ENCODE measurements around the gene CORO1C.

The CORO1C gene

DNA sequence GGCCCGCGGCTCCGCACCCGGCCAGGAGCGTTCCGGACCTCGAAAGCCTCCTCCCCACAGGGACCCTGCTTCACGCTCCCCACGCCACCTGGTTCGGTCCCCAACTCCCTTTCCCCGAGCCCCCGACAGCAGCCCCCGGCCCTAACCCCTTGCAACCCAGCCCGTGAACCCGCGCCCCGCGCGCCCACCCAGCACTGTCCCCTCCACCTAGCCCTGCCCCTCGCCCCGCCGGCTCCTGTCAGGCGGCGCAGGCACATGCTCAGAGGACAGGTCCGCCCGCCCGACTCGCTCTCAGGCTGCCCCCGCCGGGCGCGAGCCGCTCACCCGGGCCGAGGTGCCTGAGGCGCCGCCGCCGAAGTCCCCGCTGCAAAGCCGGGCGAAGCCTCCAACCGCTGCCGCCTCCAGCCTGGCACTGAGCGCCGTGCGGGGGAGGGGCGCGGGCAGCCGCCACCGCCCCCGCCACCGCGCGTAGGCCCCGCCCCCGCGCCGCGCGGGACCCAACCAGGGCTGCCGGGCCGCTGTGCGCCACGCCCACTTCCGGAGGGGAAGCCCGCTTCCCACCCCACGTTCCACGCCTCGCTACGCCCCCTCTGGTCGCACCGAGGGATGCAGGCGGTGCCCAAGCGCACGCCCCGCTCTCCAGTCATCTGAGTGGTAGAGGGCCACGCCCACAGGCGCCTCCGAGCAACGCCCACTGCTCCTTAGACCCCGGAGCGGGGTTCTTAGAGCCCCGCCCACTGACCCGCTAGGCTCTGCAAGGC is at the start of gene CORO1C:
CORO1C (minus strand) TSS at position 414 of the 761 bp plus-strand sequence. CDS start 30,200 bp downstream, outside the sequence.
- H3K4me3 ChIP-seq (ENCODE audit: low read depth, low read length), result peak within 1 kb of the TSS; percentile 84
- TF ChIP-seq, protein P1, sequence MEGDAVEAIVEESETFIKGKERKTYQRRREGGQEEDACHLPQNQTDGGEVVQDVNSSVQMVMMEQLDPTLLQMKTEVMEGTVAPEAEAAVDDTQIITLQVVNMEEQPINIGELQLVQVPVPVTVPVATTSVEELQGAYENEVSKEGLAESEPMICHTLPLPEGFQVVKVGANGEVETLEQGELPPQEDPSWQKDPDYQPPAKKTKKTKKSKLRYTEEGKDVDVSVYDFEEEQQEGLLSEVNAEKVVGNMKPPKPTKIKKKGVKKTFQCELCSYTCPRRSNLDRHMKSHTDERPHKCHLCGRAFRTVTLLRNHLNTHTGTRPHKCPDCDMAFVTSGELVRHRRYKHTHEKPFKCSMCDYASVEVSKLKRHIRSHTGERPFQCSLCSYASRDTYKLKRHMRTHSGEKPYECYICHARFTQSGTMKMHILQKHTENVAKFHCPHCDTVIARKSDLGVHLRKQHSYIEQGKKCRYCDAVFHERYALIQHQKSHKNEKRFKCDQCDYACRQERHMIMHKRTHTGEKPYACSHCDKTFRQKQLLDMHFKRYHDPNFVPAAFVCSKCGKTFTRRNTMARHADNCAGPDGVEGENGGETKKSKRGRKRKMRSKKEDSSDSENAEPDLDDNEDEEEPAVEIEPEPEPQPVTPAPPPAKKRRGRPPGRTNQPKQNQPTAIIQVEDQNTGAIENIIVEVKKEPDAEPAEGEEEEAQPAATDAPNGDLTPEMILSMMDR (IDR thresholded peaks at IDR 0.05; ENCODE audit: low read depth, low read length, missing control alignments), result peak; percentile 82
- DNase-seq (ENCODE audit: low read depth), result peak; percentile 82

DNA sequence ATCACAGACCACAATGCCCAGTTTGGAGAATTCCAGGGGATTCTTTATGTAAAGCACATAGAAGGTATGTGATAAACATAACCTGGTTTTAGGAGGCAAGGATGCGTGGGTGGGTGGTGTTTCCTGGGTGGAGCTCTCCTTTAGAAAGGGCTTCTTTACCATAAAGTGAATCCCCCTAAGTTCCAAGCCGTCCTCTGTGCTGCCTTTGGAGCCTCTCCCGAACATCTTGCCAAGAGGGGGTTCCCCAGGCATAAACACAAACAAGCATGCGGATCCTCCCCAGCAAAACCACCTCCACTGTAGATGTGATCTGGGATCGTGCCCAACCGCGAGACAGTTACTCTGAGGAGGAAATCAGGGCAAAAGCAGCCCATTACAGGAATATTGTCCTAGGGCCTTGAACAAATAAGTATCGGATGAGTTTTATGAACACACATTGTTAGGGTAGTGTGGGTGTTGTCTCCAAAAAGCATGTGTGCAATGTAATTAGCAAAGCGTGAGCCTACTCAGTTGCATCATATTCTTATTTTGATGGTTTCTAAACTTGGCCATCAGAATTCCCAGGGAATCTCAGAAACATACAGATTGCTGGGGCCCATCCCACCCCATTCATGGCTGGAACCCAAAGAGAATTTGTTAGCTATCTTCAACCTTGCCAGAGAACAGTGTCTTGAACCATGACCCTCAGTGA is 48.8 kb upstream of the CORO1C start:
- TF ChIP-seq, protein P1 (IDR thresholded peaks at IDR 0.05; ENCODE audit: low read depth, low read length, missing control alignments), result no peak
- no peak for DNase-seq (ENCODE audit: low read depth)
- no peak overlapping the region for H3K4me3 ChIP-seq (ENCODE audit: low read depth, low read length)

DNA sequence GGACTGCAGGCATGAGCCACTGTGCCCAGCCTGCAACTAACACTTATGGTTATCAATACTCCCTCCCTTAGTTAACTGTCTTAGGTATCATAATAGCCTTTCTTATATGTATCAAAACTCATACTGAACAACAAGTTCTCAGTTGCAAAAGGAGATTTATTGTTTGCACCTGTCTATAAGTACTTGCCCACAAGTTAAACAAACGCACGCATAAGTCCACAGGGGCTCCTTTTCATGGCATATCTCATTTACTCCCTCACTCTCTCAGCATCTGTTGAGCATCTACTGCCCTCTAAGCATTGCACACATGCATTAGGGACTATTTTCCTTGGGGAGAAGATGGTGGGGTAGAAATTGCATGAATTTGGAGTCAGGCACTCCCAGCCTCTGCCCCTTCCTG is 46.7 kb upstream of the CORO1C start:
- no peak overlapping the region for H3K4me3 ChIP-seq (ENCODE audit: low read depth, low read length)
- TF ChIP-seq, protein P1 (IDR thresholded peaks at IDR 0.05; ENCODE audit: low read depth, low read length, missing control alignments), result no peak
- no peak for DNase-seq (ENCODE audit: low read depth)

DNA sequence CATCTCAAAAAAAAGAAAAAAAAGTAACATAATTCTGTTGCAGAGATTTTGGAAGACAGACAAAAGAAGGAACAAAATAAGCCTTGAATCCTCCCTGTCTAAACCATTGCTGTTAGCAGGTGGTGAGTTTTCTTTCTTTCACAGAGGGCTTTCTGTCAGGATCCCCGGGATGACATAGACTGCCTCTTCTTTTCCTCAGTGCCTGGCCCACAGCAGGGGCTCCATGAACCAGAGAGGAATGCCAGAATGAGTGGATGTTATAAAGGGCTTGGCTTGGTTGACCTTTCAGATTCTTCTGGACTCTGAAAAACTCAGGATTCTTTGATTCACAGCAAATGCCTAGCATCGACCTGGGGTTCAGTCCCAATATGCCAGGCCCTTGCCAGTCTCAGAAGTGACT is 45.8 kb upstream of the CORO1C start:
- no peak overlapping the region for H3K4me3 ChIP-seq (ENCODE audit: low read depth, low read length)
- TF ChIP-seq, protein P1 (IDR thresholded peaks at IDR 0.05; ENCODE audit: low read depth, low read length, missing control alignments), result no peak
- DNase-seq (ENCODE audit: low read depth), result no peak

DNA sequence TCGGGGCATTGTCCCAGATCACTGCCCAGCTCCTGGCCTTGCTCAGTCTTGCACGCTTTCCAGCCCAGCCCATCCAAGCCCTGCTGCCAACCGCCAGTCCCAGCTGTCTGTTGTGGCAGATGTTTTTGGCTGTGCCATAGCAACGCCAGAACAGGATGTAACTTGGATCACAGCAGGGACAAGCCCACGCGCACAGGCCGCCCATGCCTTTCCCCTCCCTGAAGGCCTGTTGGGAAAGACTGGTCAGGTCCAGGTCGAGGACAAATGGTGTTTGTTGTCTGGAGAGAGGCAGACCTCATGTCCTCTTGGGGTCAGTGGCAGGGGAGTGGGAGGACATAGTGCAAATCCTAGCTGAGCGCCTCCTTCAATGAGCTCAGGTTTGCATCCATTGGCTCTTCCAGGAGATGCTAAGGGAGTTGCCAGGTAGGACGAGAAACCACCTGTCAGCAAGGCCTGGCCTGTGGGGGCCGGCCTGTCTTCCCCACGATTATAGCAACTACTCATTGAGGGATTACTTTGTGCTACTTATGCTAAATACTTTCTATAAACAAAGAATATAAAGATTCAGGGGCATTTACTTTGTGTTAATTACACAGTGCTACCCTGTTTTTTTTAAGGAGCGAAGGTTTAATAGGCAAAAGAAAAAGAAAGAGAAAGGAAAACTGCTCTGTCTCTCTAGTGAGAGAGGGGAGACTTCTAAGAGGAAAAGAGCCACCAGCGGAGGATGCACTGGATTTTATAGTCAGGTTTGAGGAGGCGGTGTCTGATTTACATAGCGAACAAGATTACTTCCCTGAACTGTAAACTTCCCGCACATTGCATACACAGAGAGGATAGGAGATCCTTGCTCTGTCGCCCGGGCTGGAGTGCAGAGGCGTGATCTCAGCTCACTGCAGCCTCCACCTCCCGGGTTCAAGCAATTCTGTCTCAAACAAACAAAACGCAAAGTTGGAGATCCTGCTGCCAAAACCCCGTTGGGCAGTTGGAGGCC is 42.8 kb upstream of the CORO1C start:
- no peak overlapping the region for H3K4me3 ChIP-seq (ENCODE audit: low read depth, low read length)
- DNase-seq (ENCODE audit: low read depth), result no peak
- TF ChIP-seq, protein P1 (IDR thresholded peaks at IDR 0.05; ENCODE audit: low read depth, low read length, missing control alignments), result no peak

DNA sequence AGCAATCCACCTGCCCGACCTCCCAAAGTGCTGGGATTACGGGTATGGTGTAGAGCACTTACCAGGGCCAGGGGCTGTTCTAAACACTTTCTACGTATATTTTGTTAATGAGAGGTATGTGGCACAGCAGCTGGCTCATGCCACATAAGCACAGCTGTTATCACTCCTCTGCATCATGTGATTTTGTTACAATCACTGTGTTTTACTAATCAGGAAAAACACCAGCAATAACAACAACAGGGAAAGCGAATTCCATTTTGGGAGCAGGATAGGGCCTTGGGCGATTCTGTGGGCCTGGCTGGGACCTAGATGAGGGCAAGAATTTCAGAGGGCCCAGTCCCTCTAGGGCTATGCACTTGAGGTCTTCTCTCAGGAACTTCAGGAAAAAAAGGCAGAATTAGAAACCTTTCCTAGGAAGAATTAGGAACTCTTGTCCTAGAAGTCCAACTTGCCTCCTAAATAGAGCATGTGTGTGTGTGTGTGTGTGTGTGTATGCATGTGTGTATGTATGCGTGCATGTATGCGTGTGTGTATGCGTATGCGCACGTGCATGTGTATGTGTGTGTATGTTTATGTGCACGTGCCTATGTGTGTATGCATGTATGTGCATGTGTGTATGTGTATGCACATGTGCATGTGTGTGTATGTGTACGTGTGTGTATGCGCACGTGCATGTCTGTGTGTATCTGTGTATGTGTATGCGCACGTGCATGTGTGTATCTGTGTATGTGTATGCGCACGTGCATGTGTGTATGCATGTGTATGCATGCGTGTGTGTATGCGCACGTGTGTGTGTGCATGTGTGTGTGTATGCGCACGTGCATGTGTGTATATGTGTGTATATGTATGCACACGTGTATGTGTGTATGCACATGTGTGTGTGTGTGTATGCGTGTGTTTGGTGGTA is 41.8 kb upstream of the CORO1C start:
- TF ChIP-seq, protein P1 (IDR thresholded peaks at IDR 0.05; ENCODE audit: low read depth, low read length, missing control alignments), result no peak
- DNase-seq (ENCODE audit: low read depth), result no peak
- H3K4me3 ChIP-seq (ENCODE audit: low read depth, low read length), result no peak overlapping the region
